GM13976 (cell line): ENCODE results near the gene CCR3.

Source experiments
- DNase-seq: peaks from one replicate; pipeline ENCODE4 v3.0.0; 2012; ENCODE audit warnings: low spot score
- in situ Hi-C: fragments of 300-500 bp; cut with MboI; formaldehyde crosslinking; loops from one replicate; pipeline ENCODE4 v1.12.0; 2022; ENCODE audit warnings: low sequenced_read_pairs, mixed read lengths, inconsistent platforms; ENCODE audit not compliant: unreplicated experiment
- TF ChIP-seq, protein P1 (sequence below): IDR thresholded peaks from 2 replicates; pipeline ENCODE4 v1.5.1; 2012; ENCODE audit warnings: borderline replicate concordance, mild to moderate bottlenecking; ENCODE audit not compliant: insufficient read depth; ENCODE audit errors: extremely low read depth, missing control alignments, control extremely low read depth

Gene CCR3

GRCh38 chr3:46284981-46285683 lies 42.9 kb downstream of the CCR3 start:
- no peak for DNase-seq
- TF ChIP-seq, protein P1, sequence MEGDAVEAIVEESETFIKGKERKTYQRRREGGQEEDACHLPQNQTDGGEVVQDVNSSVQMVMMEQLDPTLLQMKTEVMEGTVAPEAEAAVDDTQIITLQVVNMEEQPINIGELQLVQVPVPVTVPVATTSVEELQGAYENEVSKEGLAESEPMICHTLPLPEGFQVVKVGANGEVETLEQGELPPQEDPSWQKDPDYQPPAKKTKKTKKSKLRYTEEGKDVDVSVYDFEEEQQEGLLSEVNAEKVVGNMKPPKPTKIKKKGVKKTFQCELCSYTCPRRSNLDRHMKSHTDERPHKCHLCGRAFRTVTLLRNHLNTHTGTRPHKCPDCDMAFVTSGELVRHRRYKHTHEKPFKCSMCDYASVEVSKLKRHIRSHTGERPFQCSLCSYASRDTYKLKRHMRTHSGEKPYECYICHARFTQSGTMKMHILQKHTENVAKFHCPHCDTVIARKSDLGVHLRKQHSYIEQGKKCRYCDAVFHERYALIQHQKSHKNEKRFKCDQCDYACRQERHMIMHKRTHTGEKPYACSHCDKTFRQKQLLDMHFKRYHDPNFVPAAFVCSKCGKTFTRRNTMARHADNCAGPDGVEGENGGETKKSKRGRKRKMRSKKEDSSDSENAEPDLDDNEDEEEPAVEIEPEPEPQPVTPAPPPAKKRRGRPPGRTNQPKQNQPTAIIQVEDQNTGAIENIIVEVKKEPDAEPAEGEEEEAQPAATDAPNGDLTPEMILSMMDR = no peak
- in situ Hi-C loops = no loop called here

DNA sequence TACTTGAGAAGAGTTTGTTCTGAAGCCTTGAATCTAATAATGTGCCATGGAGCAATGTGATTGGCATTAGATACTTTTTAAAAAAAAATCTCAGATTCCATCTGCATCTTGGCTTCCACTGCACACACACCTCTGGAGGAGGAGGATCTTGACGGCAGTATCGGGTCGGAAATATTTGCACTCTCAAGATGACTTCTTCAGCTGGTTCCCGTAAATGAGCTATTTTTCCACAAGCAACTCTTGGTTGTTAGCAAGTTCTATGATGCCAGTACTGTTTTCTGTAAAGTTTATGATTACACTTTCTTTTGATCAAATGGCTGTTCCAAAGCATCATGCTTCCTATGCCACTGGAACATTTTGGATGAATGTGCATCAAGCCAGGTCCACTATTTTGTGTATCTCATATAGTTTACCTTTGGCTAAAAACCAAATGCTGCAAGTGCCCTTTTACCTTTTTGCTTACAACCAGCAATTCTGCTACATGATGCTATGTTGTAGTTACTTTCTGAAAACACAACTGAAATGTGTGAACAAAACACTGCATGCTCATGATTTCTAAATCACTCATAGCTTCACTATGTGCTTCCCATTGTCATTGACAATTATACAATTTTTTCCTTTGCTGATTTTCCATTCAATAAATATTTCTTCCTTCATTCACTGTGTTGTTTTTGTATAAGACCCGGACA lies 43.8 kb downstream of the CCR3 start:
- in situ Hi-C loops = no loop called here
- no peak for DNase-seq
- TF ChIP-seq, protein P1 = no peak

DNA sequence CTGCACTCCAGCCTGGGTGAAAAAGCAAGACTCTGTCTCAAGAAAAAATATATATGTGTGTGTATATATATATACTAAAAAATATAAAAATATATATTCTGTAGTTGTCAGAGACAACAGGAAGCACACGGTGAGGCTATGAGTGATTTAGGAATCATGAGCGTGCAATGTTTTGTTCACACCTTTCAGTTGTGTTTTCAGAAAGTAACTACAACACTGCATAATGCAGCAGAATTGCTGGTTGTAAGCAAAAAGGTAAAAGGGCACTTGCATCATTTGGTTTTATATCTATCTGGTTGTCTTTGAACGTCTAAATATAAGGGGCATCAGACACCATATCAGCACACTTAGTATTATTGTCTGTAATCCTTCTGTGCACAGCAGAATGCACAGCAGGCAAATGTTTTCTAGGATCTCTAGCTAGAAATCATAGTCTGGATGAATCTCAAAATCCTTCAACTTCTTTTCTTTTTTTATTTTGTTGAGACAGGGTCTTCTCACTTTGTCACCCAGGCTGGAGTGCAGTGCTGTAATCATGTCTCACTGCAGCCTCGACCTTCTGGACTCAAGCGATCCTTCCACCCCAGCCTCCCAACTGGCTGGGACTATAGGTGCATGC lies 44.8 kb downstream of the CCR3 start:
- TF ChIP-seq, protein P1 = no peak
- in situ Hi-C loops = no loop called here
- DNase-seq = no peak

- in situ Hi-C loops = no loop called here
- TF ChIP-seq, protein P1 = no peak
- no peak for DNase-seq
These were observed 47.3 kb downstream of the CCR3 start for GRCh38 chr3:46289551-46289950.

DNA sequence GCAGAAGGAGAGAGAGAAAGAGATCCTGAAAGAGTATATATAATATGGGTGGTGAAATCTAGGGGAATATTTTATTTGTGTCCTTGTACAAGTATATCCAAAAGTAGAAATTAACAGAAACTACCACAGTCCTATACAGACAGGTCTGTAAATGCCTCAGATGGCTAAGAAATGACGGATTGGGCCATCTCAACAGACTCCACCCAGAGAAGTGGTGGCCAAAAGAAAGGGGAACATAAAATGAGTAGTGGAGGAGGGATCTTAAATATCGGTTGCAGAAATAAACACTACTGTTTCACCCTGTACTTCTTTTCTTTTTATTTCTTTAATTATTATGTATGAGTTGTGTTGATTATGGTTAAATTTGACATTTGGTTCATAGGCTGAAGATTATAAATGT lies 47.7 kb downstream of the CCR3 start:
- DNase-seq = no peak
- TF ChIP-seq, protein P1 = no peak
- in situ Hi-C loops = no loop called here

DNA sequence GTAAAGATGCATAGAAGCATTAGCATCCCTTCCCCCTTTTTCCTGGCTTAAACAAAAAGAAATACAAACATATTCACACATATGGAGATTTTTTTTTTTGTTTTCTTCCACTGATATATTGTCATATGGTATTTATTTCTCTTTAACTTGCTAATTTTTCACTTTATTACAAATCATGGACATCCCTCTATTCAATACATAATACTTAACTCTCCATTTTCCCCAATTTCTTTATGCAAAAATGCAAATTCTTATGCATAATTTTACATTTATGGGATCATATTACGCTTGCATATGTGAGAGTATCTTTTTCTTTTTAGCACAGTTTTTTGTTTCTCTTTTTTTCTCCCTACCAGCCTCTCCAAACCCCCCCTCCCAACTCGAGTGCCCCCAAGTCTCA lies 48.8 kb downstream of the CCR3 start:
- TF ChIP-seq, protein P1 = no peak
- no peak for DNase-seq
- in situ Hi-C loops = no loop called here
